ENCODE measurements around the gene DACT3.

Gene DACT3

DNA sequence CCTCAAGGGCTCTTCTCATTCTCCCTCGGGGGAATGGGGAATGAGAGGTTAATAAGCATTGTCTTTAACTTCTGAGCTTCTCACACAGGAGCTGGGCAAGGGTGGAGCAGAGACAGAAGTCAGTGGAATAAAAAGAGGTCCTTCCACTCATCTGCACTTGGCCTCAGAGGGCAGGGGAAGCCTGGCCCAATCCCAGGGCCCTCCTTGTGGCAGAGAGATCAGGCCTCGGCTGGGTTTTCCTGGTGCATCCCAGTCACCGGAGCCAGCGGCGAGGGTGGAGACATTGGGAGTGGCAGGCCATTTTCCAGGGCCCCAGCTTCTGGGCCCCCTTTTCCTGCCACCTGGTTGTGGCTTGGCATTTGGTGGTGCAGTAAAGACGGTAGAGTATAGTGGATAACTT lies 49.2 kb downstream of the DACT3 start:
- TF ChIP-seq, protein P1, sequence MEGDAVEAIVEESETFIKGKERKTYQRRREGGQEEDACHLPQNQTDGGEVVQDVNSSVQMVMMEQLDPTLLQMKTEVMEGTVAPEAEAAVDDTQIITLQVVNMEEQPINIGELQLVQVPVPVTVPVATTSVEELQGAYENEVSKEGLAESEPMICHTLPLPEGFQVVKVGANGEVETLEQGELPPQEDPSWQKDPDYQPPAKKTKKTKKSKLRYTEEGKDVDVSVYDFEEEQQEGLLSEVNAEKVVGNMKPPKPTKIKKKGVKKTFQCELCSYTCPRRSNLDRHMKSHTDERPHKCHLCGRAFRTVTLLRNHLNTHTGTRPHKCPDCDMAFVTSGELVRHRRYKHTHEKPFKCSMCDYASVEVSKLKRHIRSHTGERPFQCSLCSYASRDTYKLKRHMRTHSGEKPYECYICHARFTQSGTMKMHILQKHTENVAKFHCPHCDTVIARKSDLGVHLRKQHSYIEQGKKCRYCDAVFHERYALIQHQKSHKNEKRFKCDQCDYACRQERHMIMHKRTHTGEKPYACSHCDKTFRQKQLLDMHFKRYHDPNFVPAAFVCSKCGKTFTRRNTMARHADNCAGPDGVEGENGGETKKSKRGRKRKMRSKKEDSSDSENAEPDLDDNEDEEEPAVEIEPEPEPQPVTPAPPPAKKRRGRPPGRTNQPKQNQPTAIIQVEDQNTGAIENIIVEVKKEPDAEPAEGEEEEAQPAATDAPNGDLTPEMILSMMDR (IDR thresholded peaks at IDR 0.05; ENCODE audit: insufficient read depth, missing control alignments) = no peak
- peak; percentile 6 for DNase-seq (ENCODE audit: insufficient read length, low spot score)
- no peak for FAIRE-seq

DNA sequence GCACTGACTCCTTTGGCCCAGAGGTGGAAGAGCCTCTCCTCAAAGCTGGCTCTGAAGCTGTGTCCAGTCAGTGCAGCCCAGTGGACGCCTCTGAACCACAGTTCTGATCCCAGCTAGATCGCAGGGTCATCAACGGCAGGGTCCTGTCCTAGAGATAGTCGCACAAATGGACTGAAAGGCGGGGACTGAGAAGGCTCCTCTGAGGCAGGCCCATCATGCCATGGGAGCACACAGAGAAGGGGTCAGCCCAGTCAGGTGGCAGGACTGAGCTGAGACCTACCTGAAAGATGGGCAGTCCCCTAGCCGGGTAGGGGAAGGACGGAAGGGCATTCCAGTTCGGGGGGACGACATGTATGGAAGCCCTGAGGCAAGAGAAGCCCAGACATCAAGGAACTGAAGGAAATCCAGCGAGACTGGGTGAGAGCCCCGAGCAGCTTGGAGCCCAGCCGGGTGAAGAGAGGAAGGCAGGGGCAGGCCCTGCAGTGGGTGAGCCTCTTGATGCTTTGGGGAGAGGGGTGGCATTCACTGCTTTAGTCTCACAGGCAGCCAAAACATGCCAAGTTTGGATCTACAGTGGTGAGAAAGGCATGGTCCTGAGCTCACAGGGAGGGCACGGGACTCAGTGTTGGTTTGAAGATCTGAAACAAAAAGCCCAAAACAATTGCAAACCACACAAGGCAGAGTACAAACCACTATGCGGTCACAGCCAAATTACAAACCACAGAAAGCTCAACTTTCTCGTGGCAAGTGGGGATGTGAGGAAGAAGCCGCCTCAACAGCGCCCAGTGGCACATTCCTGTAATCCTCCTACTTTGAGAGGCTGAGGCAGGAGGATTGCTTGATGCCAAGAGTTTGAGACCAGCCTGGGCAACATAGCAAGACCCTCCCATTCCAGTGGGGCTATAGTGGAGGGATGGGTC lies 49.9 kb downstream of the DACT3 start:
- FAIRE-seq (no peak), DNase-seq (ENCODE audit: insufficient read length, low spot score) (peak; percentile 7)
- TF ChIP-seq, protein P1 (IDR thresholded peaks at IDR 0.05; ENCODE audit: insufficient read depth, missing control alignments) = no peak

DNA sequence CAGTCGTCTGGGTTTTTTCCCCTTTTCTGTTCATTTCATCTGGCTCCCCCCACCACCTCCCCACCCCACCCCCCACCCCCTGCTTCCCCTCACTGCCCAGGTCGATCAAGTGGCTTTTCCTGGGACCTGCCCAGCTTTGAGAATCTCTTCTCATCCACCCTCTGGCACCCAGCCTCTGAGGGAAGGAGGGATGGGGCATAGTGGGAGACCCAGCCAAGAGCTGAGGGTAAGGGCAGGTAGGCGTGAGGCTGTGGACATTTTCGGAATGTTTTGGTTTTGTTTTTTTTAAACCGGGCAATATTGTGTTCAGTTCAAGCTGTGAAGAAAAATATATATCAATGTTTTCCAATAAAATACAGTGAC lies 50.6 kb downstream of the DACT3 start:
- DNase-seq (ENCODE audit: insufficient read length, low spot score) (no peak), FAIRE-seq (no peak)
- TF ChIP-seq, protein P1 (IDR thresholded peaks at IDR 0.05; ENCODE audit: insufficient read depth, missing control alignments) = no peak

DNA sequence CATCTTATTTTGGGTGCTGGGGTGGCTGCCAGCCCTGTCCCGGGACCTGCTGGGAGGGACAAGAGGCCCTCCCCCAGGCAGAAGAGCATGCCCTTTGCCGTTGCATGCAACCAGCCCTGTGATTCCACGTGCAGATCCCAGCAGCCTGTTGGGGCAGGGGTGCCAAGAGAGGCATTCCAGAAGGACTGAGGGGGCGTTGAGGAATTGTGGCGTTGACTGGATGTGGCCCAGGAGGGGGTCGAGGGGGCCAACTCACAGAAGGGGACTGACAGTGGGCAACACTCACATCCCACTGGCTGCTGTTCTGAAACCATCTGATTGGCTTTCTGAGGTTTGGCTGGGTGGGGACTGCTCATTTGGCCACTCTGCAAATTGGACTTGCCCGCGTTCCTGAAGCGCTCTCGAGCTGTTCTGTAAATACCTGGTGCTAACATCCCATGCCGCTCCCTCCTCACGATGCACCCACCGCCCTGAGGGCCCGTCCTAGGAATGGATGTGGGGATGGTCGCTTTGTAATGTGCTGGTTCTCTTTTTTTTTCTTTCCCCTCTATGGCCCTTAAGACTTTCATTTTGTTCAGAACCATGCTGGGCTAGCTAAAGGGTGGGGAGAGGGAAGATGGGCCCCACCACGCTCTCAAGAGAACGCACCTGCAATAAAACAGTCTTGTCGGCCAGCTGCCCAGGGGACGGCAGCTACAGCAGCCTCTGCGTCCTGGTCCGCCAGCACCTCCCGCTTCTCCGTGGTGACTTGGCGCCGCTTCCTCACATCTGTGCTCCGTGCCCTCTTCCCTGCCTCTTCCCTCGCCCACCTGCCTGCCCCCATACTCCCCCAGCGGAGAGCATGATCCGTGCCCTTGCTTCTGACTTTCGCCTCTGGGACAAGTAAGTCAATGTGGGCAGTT lies 51.2 kb downstream of the DACT3 start:
- FAIRE-seq (no peak), DNase-seq (ENCODE audit: insufficient read length, low spot score) (no peak)
- TF ChIP-seq, protein P1 (IDR thresholded peaks at IDR 0.05; ENCODE audit: insufficient read depth, missing control alignments) = no peak

DNA sequence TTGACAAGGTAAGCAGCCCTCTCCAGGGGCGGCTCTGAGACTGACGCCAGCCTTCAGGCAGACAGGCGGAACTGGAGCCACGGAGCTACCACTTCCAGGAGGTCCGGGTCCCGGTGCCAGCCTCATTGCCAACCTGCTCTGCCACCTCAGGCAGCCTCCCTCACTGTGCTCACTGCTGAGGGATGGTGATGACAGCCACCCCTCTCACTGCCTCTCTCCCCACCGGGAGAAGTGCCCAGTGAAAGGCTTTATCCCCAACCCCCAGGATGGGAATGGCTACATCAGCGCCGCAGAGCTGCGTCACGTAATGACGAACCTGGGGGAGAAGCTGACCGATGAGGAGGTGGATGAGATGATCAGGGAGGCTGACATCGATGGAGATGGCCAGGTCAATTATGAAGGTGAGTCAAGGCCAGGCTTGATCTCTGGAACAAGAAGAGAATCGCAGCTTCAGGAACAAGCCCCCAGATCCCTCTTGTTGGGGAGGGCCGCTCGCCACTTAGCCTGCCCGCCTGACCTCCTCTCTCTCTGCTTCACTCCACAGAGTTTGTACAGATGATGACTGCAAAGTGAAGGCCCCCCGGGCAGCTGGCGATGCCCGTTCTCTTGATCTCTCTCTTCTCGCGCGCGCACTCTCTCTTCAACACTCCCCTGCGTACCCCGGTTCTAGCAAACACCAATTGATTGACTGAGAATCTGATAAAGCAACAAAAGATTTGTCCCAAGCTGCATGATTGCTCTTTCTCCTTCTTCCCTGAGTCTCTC lies 52.2 kb downstream of the DACT3 start:
- DNase-seq (ENCODE audit: insufficient read length, low spot score) (no peak), FAIRE-seq (no peak)
- TF ChIP-seq, protein P1 (IDR thresholded peaks at IDR 0.05; ENCODE audit: insufficient read depth, missing control alignments) = no peak

DNA sequence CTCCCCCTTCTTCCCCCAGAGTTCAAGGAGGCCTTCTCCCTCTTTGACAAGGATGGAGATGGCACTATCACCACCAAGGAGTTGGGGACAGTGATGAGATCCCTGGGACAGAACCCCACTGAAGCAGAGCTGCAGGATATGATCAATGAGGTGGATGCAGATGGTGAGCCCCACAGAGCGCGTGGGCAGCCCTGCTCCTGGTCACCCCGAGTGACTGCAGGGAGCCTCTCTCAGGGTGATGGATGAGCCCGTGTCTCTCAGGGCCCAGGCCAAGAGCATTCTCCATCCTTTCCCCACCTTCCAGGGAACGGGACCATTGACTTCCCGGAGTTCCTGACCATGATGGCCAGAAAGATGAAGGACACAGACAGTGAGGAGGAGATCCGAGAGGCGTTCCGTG lies 52.8 kb downstream of the DACT3 start:
- TF ChIP-seq, protein P1 (IDR thresholded peaks at IDR 0.05; ENCODE audit: insufficient read depth, missing control alignments) = no peak
- DNase-seq (ENCODE audit: insufficient read length, low spot score) = peak; percentile 10
- no peak for FAIRE-seq

All from D721Med (cell line).